Astrocyte of the spinal cord (primary cell): Measurements from ENCODE around the gene OPHN1.

Experiments
- DNase-seq: peaks from one replicate; pipeline ENCODE4 v3.0.0; 2011; ENCODE audit warnings: low read depth, low spot score
- H3K4me3 ChIP-seq: 2 replicates; pipeline ENCODE4 v1.5.1; 2011; ENCODE audit warnings: low read depth, mild to moderate bottlenecking, low read length, moderate library complexity
- CTCF ChIP-seq: IDR thresholded peaks from 2 replicates; pipeline ENCODE4 v1.5.1; 2012; ENCODE audit warnings: low read depth, mild to moderate bottlenecking, low read length, inconsistent platforms
- in situ Hi-C: cut with HindIII; loops from 2 replicates; pipeline ENCODE4 v1.10.0; 2017; ENCODE audit warnings: low sequenced_read_pairs

OPHN1 gene

GRCh38 chrX:68429216-68429615 lies 4.1 kb downstream of the OPHN1 start:
- in situ Hi-C loops: no loop called here
- DNase-seq: peak; percentile 36

GRCh38 chrX:68428431-68428830 lies 4.9 kb downstream of the OPHN1 start:
- in situ Hi-C loops: no loop called here
- no peak for TF ChIP-seq CTCF
- DNase-seq: peak; percentile 60
- no peak overlapping the region for H3K4me3 ChIP-seq

More at GRCh38 chrX:68429216-68429615, 4.1 kb downstream of the OPHN1 start:
- no peak overlapping the region for H3K4me3 ChIP-seq
- TF ChIP-seq CTCF: no peak

GRCh38 chrX:68424719-68425118 lies 8.6 kb downstream of the OPHN1 start:
- in situ Hi-C loops: no loop called here
- H3K4me3 ChIP-seq: no peak overlapping the region
- no peak for TF ChIP-seq CTCF
- no peak for DNase-seq

GRCh38 chrX:68422478-68422877 lies 10.8 kb downstream of the OPHN1 start:
- no peak for DNase-seq
- in situ Hi-C loops: no loop called here
- TF ChIP-seq CTCF: no peak
- no peak overlapping the region for H3K4me3 ChIP-seq

- in situ Hi-C loops: no loop called here
- no peak for TF ChIP-seq CTCF
- DNase-seq: no peak
- no peak overlapping the region for H3K4me3 ChIP-seq
Observed at GRCh38 chrX:68421636-68422035, 11.7 kb downstream of the OPHN1 start.

- no peak for TF ChIP-seq CTCF
- in situ Hi-C loops: no loop called here
- peak; percentile 40 for DNase-seq
- H3K4me3 ChIP-seq: no peak overlapping the region
Observed at GRCh38 chrX:68420559-68420958, 12.7 kb downstream of the OPHN1 start.

- no peak for TF ChIP-seq CTCF
- DNase-seq: no peak
- in situ Hi-C loops: no loop called here
- no peak overlapping the region for H3K4me3 ChIP-seq
Observed at GRCh38 chrX:68419975-68420374, 13.3 kb downstream of the OPHN1 start.
